Activated CD4-positive, alpha-beta memory T cell treated with anti-CD3 and anti-CD28 coated beads for 36 hours (primary cell): ENCODE data around the gene GPC5. TPM values are rescaled to one million over a fixed set of nuclear protein-coding genes. Genes with fewer than 3 reads are reported as not detected.

Experiments used
- CTCF ChIA-PET: fragments of 350-600 bp; sonication (Branson Sonifier 250); formaldehyde crosslinking; loops from one replicate; lab custom pipeline; 2021; ENCODE audit warnings: antibody characterized with exemption, inconsistent platforms; lab: Charles Lee
- POLR2A ChIA-PET: fragments of 350-600 bp; sonication (Branson Sonifier 250); formaldehyde crosslinking; loops from one replicate; lab custom pipeline; 2021; ENCODE audit warnings: antibody characterized with exemption; lab: Charles Lee
- DNase-seq: peaks from one replicate; pipeline ENCODE4 v3.0.0-alpha.2; 2020
- H3K27ac Mint-ChIP-seq: one replicate; pipeline ENCODE4 v1.8.0; 2021; ENCODE audit warnings: mixed read lengths
- H3K27me3 Mint-ChIP-seq: one replicate; pipeline ENCODE4 v1.8.0; 2021; ENCODE audit warnings: mixed read lengths
- H3K36me3 Mint-ChIP-seq: one replicate; pipeline ENCODE4 v1.8.0; 2021; ENCODE audit warnings: mixed read lengths
- H3K4me1 Mint-ChIP-seq: one replicate; pipeline ENCODE4 v1.8.0; 2021; ENCODE audit warnings: low read depth, mixed read lengths
- H3K4me3 Mint-ChIP-seq: one replicate; pipeline ENCODE4 v1.8.0; 2021; ENCODE audit warnings: mild to moderate bottlenecking, mixed read lengths
- H3K9me3 Mint-ChIP-seq: one replicate; pipeline ENCODE4 v1.8.0; 2021; ENCODE audit warnings: mixed read lengths
- intact Hi-C: fragments of 100-400 bp; cut with micrococcal nuclease; formaldehyde crosslinking; loops from one replicate; pipeline ENCODE4 v1.15.1; 2023
- total RNA-seq, 2 experiments: library from RNA; stranded (reverse); gene quantifications; one replicate each; pipeline ENCODE4 v1.2.3, GENCODE V29; 2021

GPC5 gene
- total RNA-seq, 2 experiments from 2014 or later: 0.17 to 0.29 TPM

GRCh38 chr13:92074658-92075057 is 676.2 kb downstream of the GPC5 start:
- Mint-ChIP-seq H3K36me3 (no peaks in the 10 kb centered on the region), H3K4me1 (no peaks in the 10 kb centered on the region), H3K27me3 (no peaks in the 10 kb centered on the region), H3K27ac (no peak overlapping the region), H3K9me3 (peaks cover 2% of the 10 kb centered on the region), H3K4me3 (no peak overlapping the region)
- ChIA-PET POLR2A (no interaction called here), CTCF (no interaction called here)
- intact Hi-C loops: no loop called here
- DNase-seq: no peak

- intact Hi-C loops: no loop called here
- H3K9me3 Mint-ChIP-seq: no peaks in the 10 kb centered on the region
- POLR2A ChIA-PET: no interaction called here
- DNase-seq: no peak
- no peaks in the 10 kb centered on the region for H3K27me3 Mint-ChIP-seq
- H3K4me3 Mint-ChIP-seq: no peak overlapping the region
- H3K4me1 Mint-ChIP-seq: no peaks in the 10 kb centered on the region
- CTCF ChIA-PET: no interaction called here
- H3K36me3 Mint-ChIP-seq: no peaks in the 10 kb centered on the region
- H3K27ac Mint-ChIP-seq: no peak overlapping the region
Observed at GRCh38 chr13:92097337-92097903, 699.0 kb downstream of the GPC5 start.

GRCh38 chr13:92101801-92102200 is 703.4 kb downstream of the GPC5 start:
- Mint-ChIP-seq H3K4me1 (no peaks in the 10 kb centered on the region), H3K36me3 (no peaks in the 10 kb centered on the region), H3K27ac (no peak overlapping the region), H3K9me3 (no peaks in the 10 kb centered on the region), H3K27me3 (no peaks in the 10 kb centered on the region), H3K4me3 (no peak overlapping the region)
- ChIA-PET CTCF (no interaction called here), POLR2A (no interaction called here)
- intact Hi-C loops: no loop called here
- DNase-seq: no peak

GRCh38 chr13:92103689-92104153 is 705.3 kb downstream of the GPC5 start:
- no peak for DNase-seq
- H3K4me1 Mint-ChIP-seq: no peaks in the 10 kb centered on the region
- intact Hi-C loops: no loop called here
- ChIA-PET CTCF (no interaction called here), POLR2A (no interaction called here)
- H3K9me3 Mint-ChIP-seq: no peaks in the 10 kb centered on the region
- no peaks in the 10 kb centered on the region for H3K27me3 Mint-ChIP-seq
- no peaks in the 10 kb centered on the region for H3K36me3 Mint-ChIP-seq
- no peak overlapping the region for H3K4me3 Mint-ChIP-seq
- H3K27ac Mint-ChIP-seq: no peak overlapping the region

- Mint-ChIP-seq H3K9me3 (peaks cover 2% of the 10 kb centered on the region), H3K36me3 (no peaks in the 10 kb centered on the region), H3K27ac (no peak overlapping the region), H3K4me1 (no peaks in the 10 kb centered on the region), H3K27me3 (no peaks in the 10 kb centered on the region), H3K4me3 (no peak overlapping the region)
- intact Hi-C loops: no loop called here
- ChIA-PET CTCF (no interaction called here), POLR2A (no interaction called here)
- no peak for DNase-seq
Observed at GRCh38 chr13:92122186-92122853, 723.9 kb downstream of the GPC5 start.

- H3K27ac Mint-ChIP-seq: no peak overlapping the region
- H3K4me3 Mint-ChIP-seq: no peak overlapping the region
- ChIA-PET CTCF (interaction anchor here (0.6 kb wide), 1 partner anchor 235 kb away, joined by 3 read pairs; no protein-coding TSS in a partner anchor), POLR2A (no interaction called here)
- H3K27me3 Mint-ChIP-seq: no peaks in the 10 kb centered on the region
- no peak for DNase-seq
- no peaks in the 10 kb centered on the region for H3K36me3 Mint-ChIP-seq
- intact Hi-C loops: no loop called here
- no peaks in the 10 kb centered on the region for H3K4me1 Mint-ChIP-seq
- H3K9me3 Mint-ChIP-seq: no peaks in the 10 kb centered on the region
Observed at GRCh38 chr13:92126399-92126798, 728.0 kb downstream of the GPC5 start.

GRCh38 chr13:92135509-92135908 is 737.1 kb downstream of the GPC5 start:
- POLR2A ChIA-PET: no interaction called here
- Mint-ChIP-seq H3K27me3 (no peaks in the 10 kb centered on the region), H3K4me3 (no peak overlapping the region), H3K9me3 (no peaks in the 10 kb centered on the region), H3K4me1 (no peaks in the 10 kb centered on the region), H3K36me3 (no peaks in the 10 kb centered on the region), H3K27ac (no peak overlapping the region)
- DNase-seq: no peak
- intact Hi-C loops: no loop called here
- CTCF ChIA-PET: no interaction called here

- Mint-ChIP-seq H3K27ac (no peak overlapping the region), H3K36me3 (no peaks in the 10 kb centered on the region), H3K27me3 (no peaks in the 10 kb centered on the region), H3K4me3 (no peak overlapping the region), H3K9me3 (no peaks in the 10 kb centered on the region), H3K4me1 (no peaks in the 10 kb centered on the region)
- CTCF ChIA-PET: no interaction called here
- POLR2A ChIA-PET: no interaction called here
- intact Hi-C loops: no loop called here
- no peak for DNase-seq
Observed at GRCh38 chr13:92136449-92137155, 738.2 kb downstream of the GPC5 start.

- Mint-ChIP-seq H3K4me1 (no peaks in the 10 kb centered on the region), H3K27ac (no peak overlapping the region), H3K4me3 (no peak overlapping the region), H3K36me3 (no peaks in the 10 kb centered on the region), H3K27me3 (no peaks in the 10 kb centered on the region), H3K9me3 (peaks cover under 1% of the 10 kb centered on the region)
- POLR2A ChIA-PET: no interaction called here
- intact Hi-C loops: no loop called here
- CTCF ChIA-PET: no interaction called here
- no peak for DNase-seq
Observed at GRCh38 chr13:92137520-92137919, 739.1 kb downstream of the GPC5 start.

- H3K4me1 Mint-ChIP-seq: no peaks in the 10 kb centered on the region
- intact Hi-C loops: no loop called here
- H3K27ac Mint-ChIP-seq: no peak overlapping the region
- no peak overlapping the region for H3K4me3 Mint-ChIP-seq
- ChIA-PET CTCF (no interaction called here), POLR2A (no interaction called here)
- DNase-seq: no peak
- no peaks in the 10 kb centered on the region for H3K36me3 Mint-ChIP-seq
- peaks cover 2% of the 10 kb centered on the region for H3K9me3 Mint-ChIP-seq
- no peaks in the 10 kb centered on the region for H3K27me3 Mint-ChIP-seq
Observed at GRCh38 chr13:92143766-92144165, 745.3 kb downstream of the GPC5 start.

- ChIA-PET CTCF (no interaction called here), POLR2A (no interaction called here)
- Mint-ChIP-seq H3K9me3 (peaks cover 2% of the 10 kb centered on the region), H3K4me1 (no peaks in the 10 kb centered on the region), H3K4me3 (no peak overlapping the region), H3K27ac (no peak overlapping the region), H3K36me3 (no peaks in the 10 kb centered on the region), H3K27me3 (no peaks in the 10 kb centered on the region)
- no peak for DNase-seq
- intact Hi-C loops: no loop called here
Observed at GRCh38 chr13:92150606-92151005, 752.2 kb downstream of the GPC5 start.

- Mint-ChIP-seq H3K4me1 (no peaks in the 10 kb centered on the region), H3K4me3 (no peak overlapping the region), H3K36me3 (no peaks in the 10 kb centered on the region), H3K27me3 (no peaks in the 10 kb centered on the region), H3K9me3 (no peaks in the 10 kb centered on the region), H3K27ac (no peak overlapping the region)
- no peak for DNase-seq
- CTCF ChIA-PET: interaction anchor here (1.1 kb wide), 1 partner anchor 9 kb away, joined by 3 read pairs; no protein-coding TSS in a partner anchor
- intact Hi-C loops: no loop called here
- POLR2A ChIA-PET: no interaction called here
Observed at GRCh38 chr13:92158346-92158745, 759.9 kb downstream of the GPC5 start.
